Epithelial cell of esophagus (primary cell): Measurements from ENCODE around the gene MAST2.

Experiments used
- DNase-seq: peaks from one replicate; pipeline ENCODE4 v3.0.0; 2010; ENCODE audit warnings: low read depth
- H3K4me3 ChIP-seq: 2 replicates; pipeline ENCODE4 v1.5.1; 2011; ENCODE audit warnings: mild to moderate bottlenecking, low read length, control low read depth
- CTCF ChIP-seq: IDR thresholded peaks from 2 replicates; pipeline ENCODE4 v1.5.1; 2011; ENCODE audit warnings: low read depth, mild to moderate bottlenecking, low read length, control low read depth, inconsistent platforms; ENCODE audit not compliant: insufficient read depth; ENCODE audit errors: missing control alignments

MAST2 gene

DNA sequence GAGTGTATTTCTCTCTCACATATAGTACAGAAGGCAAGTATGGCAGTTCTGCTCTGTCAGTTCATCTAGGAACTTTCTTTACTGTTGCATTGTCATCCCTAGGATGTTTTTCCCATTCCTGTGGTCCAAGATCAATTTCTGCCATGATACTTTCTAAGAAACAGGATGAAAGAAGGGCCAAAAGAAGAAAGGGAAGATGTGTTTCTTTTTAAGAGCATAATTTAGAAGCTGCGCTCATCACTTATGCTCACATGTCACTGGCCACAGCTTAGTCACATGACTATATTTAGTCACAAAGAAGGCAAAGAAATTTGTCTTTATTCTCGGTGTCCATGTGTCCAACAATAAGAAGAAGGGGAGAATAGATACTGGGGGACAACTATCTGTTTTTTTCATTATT is 7.0 kb upstream of the MAST2 start:
- TF ChIP-seq CTCF: no peak
- DNase-seq: no peak
- H3K4me3 ChIP-seq: no peak overlapping the region

GRCh38 chr1:45796946-45797345 is 6.5 kb upstream of the MAST2 start:
- no peak overlapping the region for H3K4me3 ChIP-seq
- no peak for TF ChIP-seq CTCF
- no peak for DNase-seq

GRCh38 chr1:45800899-45801298 is 2.5 kb upstream of the MAST2 start:
- no peak for TF ChIP-seq CTCF
- no peak overlapping the region for H3K4me3 ChIP-seq
- DNase-seq: no peak

DNA sequence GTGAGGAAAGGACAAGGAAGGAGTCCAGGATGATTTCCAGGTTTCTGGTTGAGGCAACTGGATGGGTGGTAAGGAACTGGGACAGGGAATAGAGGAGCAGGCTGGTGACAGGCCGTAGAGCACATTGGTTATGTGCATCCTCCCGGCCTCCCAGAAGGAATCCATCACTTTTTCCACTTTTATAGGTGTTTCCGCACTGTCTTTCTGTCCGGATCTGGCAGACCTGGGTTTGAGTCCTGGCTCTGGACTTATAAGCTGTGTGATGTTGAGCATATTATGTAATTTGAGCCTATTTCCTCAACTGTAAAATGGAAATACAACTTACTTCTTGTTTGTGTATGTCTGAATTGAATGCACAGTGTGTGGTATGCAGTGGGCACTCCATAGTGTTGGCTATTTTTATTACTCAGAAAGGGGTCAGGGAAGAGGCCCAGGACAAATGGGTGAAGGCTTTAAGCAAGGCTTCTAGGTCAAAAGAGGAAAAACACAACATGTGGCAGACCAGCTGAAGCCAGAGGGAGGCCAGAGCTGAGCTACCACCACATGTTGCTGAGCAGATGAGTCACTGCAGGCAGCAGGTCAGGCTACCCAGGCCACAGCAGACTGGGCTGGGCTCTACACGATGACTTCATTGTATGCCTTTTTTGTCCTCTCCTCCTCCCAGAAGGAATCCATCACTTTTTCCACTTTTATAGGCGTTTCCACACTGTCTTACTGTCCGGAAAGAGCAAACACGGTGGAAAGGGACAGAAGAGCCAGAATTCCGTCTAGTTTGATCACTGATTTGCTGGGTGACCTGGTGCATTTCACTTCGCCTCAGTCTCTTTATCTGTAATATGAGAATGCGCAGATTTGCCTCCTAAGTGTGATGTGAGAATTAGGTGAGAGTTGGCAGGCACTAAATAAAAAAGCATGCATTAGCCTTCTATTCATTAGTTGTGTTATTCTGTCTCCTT is 791 bp upstream of the MAST2 start:
- peak; percentile 87 for DNase-seq
- TF ChIP-seq CTCF: no peak
- H3K4me3 ChIP-seq: peak overlapping the region; percentile 44

- peak; percentile 25 for DNase-seq
- peak overlapping the region; percentile 72 for H3K4me3 ChIP-seq
Measured at GRCh38 chr1:45803781-45804668, 613 bp downstream of the MAST2 start.

DNA sequence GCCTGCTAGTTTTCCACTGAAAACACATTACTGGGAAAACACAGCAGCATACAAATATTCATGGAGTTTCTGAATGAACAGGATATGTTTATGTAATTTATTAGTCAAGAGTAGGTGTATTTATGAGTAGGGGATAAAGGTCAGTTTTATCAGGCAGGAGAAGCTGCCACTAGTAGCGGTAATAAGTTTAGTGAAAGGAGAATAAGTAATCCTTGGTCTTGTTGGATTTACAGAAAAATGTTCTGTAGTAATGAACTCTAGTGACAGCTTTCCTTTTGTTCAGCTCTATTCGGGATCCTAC is 1.2 kb downstream of the MAST2 start:
- TF ChIP-seq CTCF: no peak
- peak overlapping the region; percentile 72 for H3K4me3 ChIP-seq
- DNase-seq: no peak

DNA sequence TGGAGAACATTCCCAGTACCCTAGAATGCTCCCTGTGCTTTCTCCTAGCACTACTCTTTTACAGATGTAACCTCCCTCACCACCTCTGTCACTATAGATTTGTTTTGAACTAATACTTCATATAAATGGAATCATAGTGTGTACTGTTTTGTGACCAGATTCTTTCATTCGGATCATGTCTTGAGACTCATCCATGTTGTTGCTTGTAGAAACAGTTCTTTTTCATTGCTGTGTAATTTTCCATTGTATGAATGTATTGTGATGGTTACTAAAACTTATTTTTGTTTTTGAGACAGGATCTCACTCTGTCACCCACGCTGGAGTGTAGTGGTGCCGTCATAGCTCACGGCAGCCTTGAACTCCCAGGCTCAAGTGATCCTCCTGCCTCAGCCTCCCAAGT is 2.7 kb downstream of the MAST2 start:
- no peak for TF ChIP-seq CTCF
- no peak overlapping the region for H3K4me3 ChIP-seq
- DNase-seq: no peak
